HT-29 (cell line): ENCODE data around the gene SMCHD1. TPM values are rescaled to one million over a fixed set of nuclear protein-coding genes. Genes with fewer than 3 reads are reported as not detected.
"Not testable (repeated sequence)": the region's sequence is repeated elsewhere in the genome, so short reads cannot be mapped to it uniquely, and the experiment has no call there.

Experiments
- DNase-seq: peaks from one replicate; pipeline ENCODE4 v3.0.0-alpha.2; 2015; ENCODE audit warnings: low spot score
- total RNA-seq: library from RNA; depleted of rRNA; stranded (reverse); fragments of >200 nt; shearing (Covaris generic); gene quantifications from 2 replicates; pipeline ENCODE4 v1.2.3, GENCODE V29; 2014

The SMCHD1 gene
- total RNA-seq, 1 experiment from 2014 or later, result 35.1 TPM

GRCh38 chr18:2657788-2658458 is 2.4 kb downstream of the SMCHD1 start:
- DNase-seq, result peak; percentile 87

GRCh38 chr18:2660849-2661248 is 5.3 kb downstream of the SMCHD1 start:
- not testable (repeated sequence) for DNase-seq

DNA sequence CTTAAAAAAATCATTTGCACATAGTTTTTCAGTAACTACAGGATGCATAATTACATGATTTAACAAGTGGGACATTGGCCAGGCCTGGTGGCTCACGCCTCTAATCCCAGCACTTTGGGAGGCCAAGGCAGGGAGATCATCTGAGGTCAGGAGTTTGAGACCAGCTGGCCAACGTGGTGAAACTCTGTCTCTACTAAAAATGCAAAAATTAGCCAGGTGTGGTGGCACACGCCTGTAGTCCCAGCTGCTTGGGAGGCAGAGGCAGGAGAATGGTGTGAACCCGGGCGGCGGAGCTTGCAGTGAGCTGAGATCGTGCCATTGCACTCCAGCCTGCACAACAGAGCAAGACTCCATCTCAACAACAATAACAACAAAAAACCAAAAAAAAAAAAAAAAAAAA is 6.8 kb downstream of the SMCHD1 start:
- DNase-seq, result not testable (repeated sequence)

- no peak for DNase-seq
Measured at GRCh38 chr18:2662990-2663389, 7.5 kb downstream of the SMCHD1 start.

GRCh38 chr18:2672410-2672809 is 16.9 kb downstream of the SMCHD1 start:
- no peak for DNase-seq

- no peak for DNase-seq
Measured at GRCh38 chr18:2672872-2673271, 17.3 kb downstream of the SMCHD1 start.

DNA sequence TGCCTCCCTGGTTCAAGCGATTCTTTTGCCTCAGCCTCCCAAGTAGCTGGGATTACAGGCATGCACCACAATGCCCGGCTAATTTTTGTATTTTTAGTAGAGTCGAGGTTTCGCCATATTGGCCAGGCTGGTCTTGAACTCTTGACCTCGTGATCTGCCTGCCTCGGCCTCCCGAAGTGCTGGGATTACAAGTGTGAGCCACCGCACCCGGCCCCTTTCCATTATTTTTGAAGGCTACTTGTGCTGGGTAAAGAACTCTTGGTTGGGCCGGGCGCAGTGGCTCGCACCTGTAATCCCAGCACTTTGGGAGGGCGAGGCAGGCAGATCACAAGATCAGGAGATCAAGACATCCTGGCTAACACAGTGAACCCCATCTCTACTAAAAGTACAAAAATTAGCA is 23.4 kb downstream of the SMCHD1 start:
- not testable (repeated sequence) for DNase-seq

DNA sequence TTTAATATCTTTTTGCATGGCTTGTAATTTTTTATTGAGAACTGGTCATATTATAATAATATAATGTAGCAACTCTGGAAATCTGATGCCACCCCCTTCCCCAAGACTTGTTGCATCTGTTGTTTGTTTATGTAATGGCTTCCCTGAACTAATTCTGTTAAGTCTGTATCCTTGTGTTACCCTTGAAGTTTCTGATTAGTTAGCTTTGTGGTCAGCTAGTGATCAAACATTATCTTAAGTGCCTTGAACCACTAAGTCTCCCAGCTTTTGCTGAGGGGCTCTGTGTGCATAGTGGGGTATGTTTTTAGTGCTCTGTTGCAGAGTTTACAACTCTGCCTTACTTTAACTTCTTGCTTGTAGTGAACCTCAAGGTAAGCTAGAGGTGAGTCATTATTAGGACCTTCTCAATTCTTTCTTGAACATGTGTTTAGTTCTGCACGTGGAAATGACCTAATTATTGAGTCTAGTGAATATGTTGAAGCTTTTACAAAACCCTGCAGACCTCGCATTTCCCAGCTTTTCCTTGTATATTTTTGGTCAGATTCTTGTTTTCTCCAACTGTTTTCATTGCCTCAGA is 24.8 kb downstream of the SMCHD1 start:
- DNase-seq, result no peak

DNA sequence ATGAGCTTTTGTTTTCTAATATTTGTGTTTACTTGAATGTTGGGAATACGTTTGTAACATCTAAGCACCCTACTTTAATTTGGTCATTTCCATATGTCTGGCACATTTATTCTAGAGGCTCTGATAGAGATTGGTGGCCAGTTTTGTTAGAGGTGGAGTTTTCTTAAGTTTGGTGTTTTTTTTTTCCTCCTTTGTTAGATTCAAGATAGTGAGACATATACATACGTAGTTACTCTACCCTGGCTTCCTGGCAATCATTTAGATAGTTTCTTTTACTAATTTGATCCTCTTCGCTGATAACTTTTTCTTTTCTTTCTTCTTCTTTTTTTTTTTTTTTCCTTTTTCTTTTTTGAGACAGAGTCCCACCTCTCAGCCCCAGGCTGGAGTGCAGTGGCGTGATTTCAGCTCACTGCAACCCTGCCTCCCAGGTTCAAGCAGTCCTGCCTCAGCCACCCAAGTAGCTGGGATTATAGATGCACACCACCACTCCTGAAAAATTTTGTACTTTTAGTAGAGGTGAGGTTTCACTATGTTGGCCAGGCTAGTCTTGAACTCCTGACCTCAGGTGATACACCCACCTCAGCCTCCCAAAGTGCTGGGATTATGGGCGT is 26.6 kb downstream of the SMCHD1 start:
- no peak for DNase-seq

GRCh38 chr18:2683055-2683454 is 27.5 kb downstream of the SMCHD1 start:
- DNase-seq, result no peak

DNA sequence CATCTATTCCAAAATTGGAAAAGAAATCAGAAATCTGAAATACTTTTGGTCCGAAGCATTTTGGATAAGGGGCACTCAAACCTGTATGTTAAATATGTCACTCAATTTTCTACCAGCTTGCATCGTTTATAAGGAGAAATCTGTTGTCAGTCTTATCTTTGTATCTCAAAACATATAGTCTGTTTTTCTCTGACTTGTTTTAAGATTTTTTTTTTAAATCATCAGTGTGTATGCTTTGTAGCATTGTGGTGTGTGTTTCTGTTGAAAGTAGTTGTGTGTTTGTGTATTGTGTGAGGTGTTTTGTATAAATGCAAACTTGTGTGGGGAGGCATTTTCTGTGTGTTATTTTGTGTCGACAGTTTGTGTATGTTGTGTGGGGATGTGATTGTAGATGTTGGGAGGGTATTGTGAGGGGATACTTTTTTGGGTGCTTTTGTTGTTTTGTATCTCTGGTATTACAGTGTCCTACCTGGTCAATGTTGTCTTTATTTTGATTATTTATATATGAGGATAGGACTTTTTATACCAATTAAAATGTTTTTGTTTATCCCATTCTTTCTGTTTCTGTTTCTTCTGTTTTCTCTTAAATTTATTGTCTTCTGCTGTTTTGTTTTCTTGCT is 30.9 kb downstream of the SMCHD1 start:
- no peak for DNase-seq

GRCh38 chr18:2687390-2688001 is 32.0 kb downstream of the SMCHD1 start:
- DNase-seq, result no peak

DNA sequence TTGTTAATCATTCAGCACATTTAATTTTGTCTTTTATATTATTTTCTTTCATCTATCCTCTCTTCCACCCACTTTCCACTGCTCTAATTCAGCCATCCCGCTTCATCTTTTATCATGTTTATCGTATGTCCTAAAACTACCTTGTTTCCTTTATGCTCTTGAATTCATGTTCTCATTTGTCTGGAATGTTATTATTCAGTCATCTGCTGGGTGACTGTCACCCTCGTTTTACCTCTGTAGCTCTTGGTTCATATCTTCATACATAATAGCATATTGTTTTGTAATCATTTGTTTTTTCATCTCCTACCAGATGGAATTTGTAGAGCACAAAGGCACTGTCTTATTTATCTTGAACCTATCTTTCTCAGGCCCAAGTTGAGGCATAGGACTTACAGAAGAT is 37.0 kb downstream of the SMCHD1 start:
- no peak for DNase-seq

DNA sequence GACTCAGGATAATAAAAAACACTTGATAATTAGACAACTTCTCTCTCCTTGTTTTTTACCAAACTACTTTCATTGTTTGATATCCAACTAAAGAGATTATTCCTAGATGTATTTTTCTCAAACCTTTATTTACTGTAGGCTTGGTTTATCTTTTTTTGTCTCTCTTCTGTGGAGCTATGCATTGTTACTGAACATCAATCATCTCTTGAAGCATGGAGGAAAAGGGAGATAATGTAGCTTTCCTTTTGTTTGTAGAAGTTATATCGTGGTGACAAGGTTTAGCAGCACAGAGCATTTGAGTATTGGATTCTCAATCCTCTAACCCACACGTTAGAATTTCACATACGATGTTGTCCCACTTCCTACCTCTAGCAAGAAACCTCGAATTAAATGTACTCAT is 41.7 kb downstream of the SMCHD1 start:
- DNase-seq, result no peak

- DNase-seq, result no peak
Measured at GRCh38 chr18:2699001-2699400, 43.5 kb downstream of the SMCHD1 start.

- DNase-seq, result no peak
Measured at GRCh38 chr18:2704541-2704940, 49.0 kb downstream of the SMCHD1 start.

GRCh38 chr18:2706903-2707302 is 51.4 kb downstream of the SMCHD1 start:
- no peak for DNase-seq

DNA sequence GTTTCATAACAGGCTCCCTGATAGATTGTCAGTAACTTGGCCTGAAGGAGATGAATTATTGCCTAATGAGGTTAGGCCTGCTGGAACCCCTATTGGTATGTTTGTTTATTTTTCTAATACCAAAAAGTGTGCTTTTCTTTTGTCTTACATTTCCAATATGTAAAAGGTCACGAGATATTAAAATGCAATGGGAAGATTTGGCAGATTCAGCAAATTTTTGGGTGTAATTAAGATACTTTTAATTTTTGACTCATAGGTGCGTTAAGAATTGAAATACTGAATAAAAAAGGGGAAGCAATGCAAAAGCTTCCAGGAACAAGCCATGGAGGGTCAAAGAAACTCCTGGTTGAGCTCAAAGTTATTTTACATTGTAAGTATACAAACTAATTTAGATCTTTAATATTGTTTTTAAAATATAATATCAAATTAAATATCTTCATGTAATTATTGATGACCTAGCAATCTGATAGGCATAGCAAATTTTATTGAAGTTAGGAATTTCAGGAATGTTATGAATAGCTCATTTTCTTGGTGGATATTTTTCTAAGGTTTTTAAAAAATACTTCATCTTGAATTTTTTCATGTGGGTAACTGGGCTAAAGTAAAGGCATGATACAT is 52.1 kb downstream of the SMCHD1 start:
- DNase-seq, result no peak

- DNase-seq, result no peak
Measured at GRCh38 chr18:2709316-2709715, 53.8 kb downstream of the SMCHD1 start.

DNA sequence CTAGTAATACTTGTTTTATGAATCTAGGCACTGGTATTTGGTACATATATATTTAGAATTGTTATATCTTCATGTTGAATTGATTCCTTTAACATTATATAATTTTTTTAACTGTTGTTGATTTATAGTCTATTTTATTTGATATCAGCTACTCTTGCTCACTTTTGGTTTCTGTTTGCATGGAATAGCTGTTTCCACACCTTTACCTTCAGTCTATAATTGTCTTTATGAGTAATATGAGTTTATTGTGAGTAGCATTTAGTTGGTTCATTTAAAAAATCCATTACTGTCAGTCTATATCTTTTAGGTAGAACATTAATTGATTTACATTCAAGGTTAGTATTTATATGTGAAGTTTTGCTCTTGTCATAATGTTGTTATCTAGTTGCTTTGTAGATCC is 58.6 kb downstream of the SMCHD1 start:
- DNase-seq, result no peak

DNA sequence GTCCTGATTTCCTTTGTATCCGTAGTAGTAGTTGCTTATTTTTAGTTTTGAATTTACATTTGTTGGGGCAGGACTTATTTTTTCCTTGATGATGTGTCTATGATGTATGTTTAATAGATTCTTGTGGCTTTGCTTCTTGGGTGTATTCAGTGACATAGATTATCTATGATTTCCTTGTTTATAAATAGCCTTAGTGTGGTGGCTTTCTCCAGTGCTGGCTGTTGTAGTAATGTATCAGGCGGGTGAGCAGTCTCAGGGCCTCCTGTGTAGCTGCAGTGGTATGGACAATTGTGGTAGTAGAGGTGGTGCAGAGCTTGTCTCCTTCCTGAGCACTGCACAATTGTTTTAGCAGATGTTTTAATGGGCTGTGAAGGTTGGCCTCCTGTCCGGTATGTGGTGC is 60.5 kb downstream of the SMCHD1 start:
- no peak for DNase-seq
